Measurements from ENCODE around the gene PCDHB14. TPM values are rescaled to one million over a fixed set of nuclear protein-coding genes. Genes with fewer than 3 reads are reported as not detected.
"Not testable (repeated sequence)": the region's sequence is repeated elsewhere in the genome, so short reads cannot be mapped to it uniquely, and the experiment has no call there.

The PCDHB14 gene
- total RNA-seq, 2 donors from 2014 or later = 2.6 to 2.8 TPM

GRCh38 chr5:141192110-141192725 is 30.9 kb upstream of the PCDHB14 start, which contains the start of gene PCDHB10:
PCDHB10 (plus strand) TSS chr5:141192353; CDS start chr5:141192553, 200 bp downstream.
- Mint-ChIP-seq H3K27me3 (ENCODE audit: insufficient read depth) (peaks cover 3% of the 10 kb centered on the region), H3K9me3 (peaks cover 37% of the 10 kb centered on the region), H3K36me3 (ENCODE audit: low read depth) (peaks cover 18% of the 10 kb centered on the region), H3K4me1 (peaks cover 6% of the 10 kb centered on the region), H3K27ac (no peak within 1 kb of the TSS), H3K4me3 (peak within 1 kb of the TSS; percentile 46)
- WGBS, 2 experiments (ENCODE audit: insufficient coverage in 1 of 2, insufficient read length in 1 of 2) = 21 to 28% methylated on average over 7 to 8 of the region's 10 CpGs
- Histone ChIP-seq H3K27ac (ENCODE audit: low read depth, low read length) (no peak within 1 kb of the TSS), H3K4me1 (ENCODE audit: control insufficient read depth, insufficient read depth, low read length) (no peaks in the 10 kb centered on the region), H3K9ac (ENCODE audit: extremely low read depth, low read length, poor library complexity, severe bottlenecking) (no peak within 1 kb of the TSS), H3K27me3 (ENCODE audit: control insufficient read depth, insufficient read depth, low read length, poor library complexity, severe bottlenecking) (no peaks in the 10 kb centered on the region), H3K36me3 (ENCODE audit: control insufficient read depth, insufficient read depth, low read length) (no peaks in the 10 kb centered on the region), H3K9me3 (ENCODE audit: control insufficient read depth, low read length) (peaks cover 9% of the 10 kb centered on the region), H3K4me3 (ENCODE audit: low read length) (no peak within 1 kb of the TSS)
- peak; percentile 94 for TF ChIP-seq CTCF (conservative IDR thresholded peaks at IDR 0.05)
- peak; percentile 92 for DNase-seq

- peaks cover 33% of the 10 kb centered on the region for H3K9me3 Mint-ChIP-seq
- not testable (repeated sequence) for H3K4me1 ChIP-seq (ENCODE audit: control insufficient read depth, insufficient read depth, low read length); H3K36me3 Mint-ChIP-seq (ENCODE audit: low read depth); H3K27ac ChIP-seq (ENCODE audit: low read depth, low read length); H3K9ac ChIP-seq (ENCODE audit: extremely low read depth, low read length, poor library complexity, severe bottlenecking); DNase-seq; H3K27me3 ChIP-seq (ENCODE audit: control insufficient read depth, insufficient read depth, low read length, poor library complexity, severe bottlenecking); H3K4me3 ChIP-seq (ENCODE audit: low read length); H3K9me3 ChIP-seq (ENCODE audit: control insufficient read depth, low read length); H3K27ac Mint-ChIP-seq; H3K36me3 ChIP-seq (ENCODE audit: control insufficient read depth, insufficient read depth, low read length); H3K4me3 Mint-ChIP-seq; H3K4me1 Mint-ChIP-seq; H3K27me3 Mint-ChIP-seq (ENCODE audit: insufficient read depth)
- WGBS, 2 experiments (ENCODE audit: insufficient coverage in 1 of 2, insufficient read length in 1 of 2) = 99% methylated on average over 18 of the region's 37 CpGs; no CpG with 5 or more reads in 1 of the 2 experiments
Observed at GRCh38 chr5:141194332-141194731, 28.8 kb upstream of the PCDHB14 start.

GRCh38 chr5:141196363-141196762 is 26.8 kb upstream of the PCDHB14 start:
- Histone ChIP-seq H3K4me3 (ENCODE audit: low read length) (no peak overlapping the region), H3K27me3 (ENCODE audit: control insufficient read depth, insufficient read depth, low read length, poor library complexity, severe bottlenecking) (no peaks in the 10 kb centered on the region), H3K9me3 (ENCODE audit: control insufficient read depth, low read length) (peaks cover 9% of the 10 kb centered on the region), H3K27ac (ENCODE audit: low read depth, low read length) (no peak overlapping the region), H3K4me1 (ENCODE audit: control insufficient read depth, insufficient read depth, low read length) (no peaks in the 10 kb centered on the region), H3K36me3 (ENCODE audit: control insufficient read depth, insufficient read depth, low read length) (no peaks in the 10 kb centered on the region), H3K9ac (ENCODE audit: extremely low read depth, low read length, poor library complexity, severe bottlenecking) (no peak overlapping the region)
- peaks cover 9% of the 10 kb centered on the region for H3K27me3 Mint-ChIP-seq (ENCODE audit: insufficient read depth)
- 63 to 73% methylated on average over 2 to 3 of the region's 3 CpGs for WGBS, 2 experiments (ENCODE audit: insufficient coverage in 1 of 2, insufficient read length in 1 of 2)
- H3K4me1 Mint-ChIP-seq = peaks cover 6% of the 10 kb centered on the region
- peaks cover 10% of the 10 kb centered on the region for H3K36me3 Mint-ChIP-seq (ENCODE audit: low read depth)
- DNase-seq = no peak
- H3K9me3 Mint-ChIP-seq = peaks cover 33% of the 10 kb centered on the region
- no peak overlapping the region for H3K27ac Mint-ChIP-seq
- H3K4me3 Mint-ChIP-seq = no peak overlapping the region
- no peak for TF ChIP-seq CTCF (conservative IDR thresholded peaks at IDR 0.05)

Data from endodermal cell (in vitro differentiated cells).